Peyer's patch (tissue), 4 donors: Measurements from ENCODE around the gene CCM2. TPM values are rescaled to one million over a fixed set of nuclear protein-coding genes. Genes with fewer than 3 reads are reported as not detected.

ENCODE experiments used
- DNase-seq, 3 donors: peaks; one replicate each; pipeline ENCODE4 v3.0.0-alpha.2; 2017 to 2019
- H3K27ac ChIP-seq, 4 donors: fragments of 200-600 bp; sonication (generic); one replicate each; pipeline ENCODE4 v1.5.1; 2016 to 2019
- H3K27me3 ChIP-seq, 2 donors: fragments of 200-600 bp; sonication (generic); one replicate each; pipeline ENCODE4 v1.5.1; 2019
- H3K36me3 ChIP-seq, 3 donors: fragments of 200-600 bp; sonication (generic); one replicate each; pipeline ENCODE4 v1.5.1; 2016 to 2019
- H3K4me1 ChIP-seq, 4 donors: fragments of 200-600 bp; sonication (generic); one replicate each; pipeline ENCODE4 v1.5.1; 2016 to 2019
- H3K4me3 ChIP-seq, 4 donors: fragments of 200-600 bp; sonication (generic); 1 replicate in 3 of 4; 2 replicates in 1 of 4; pipeline ENCODE4 v1.5.1; 2016 to 2019; ENCODE audit warnings: mild to moderate bottlenecking in 1 of 4
- H3K9me3 ChIP-seq, 4 donors: fragments of 200-600 bp; sonication (generic); one replicate each; pipeline ENCODE4 v1.5.1; 2016 to 2019; ENCODE audit warnings: mild to moderate bottlenecking in 1 of 4
- POLR2A ChIP-seq, 2 donors: fragments of 450-650 bp; IDR thresholded peaks; one replicate each; pipeline ENCODE4 v1.5.1; 2017; ENCODE audit warnings: antibody characterized with exemption in 2 of 2, mild to moderate bottlenecking in 2 of 2, moderate library complexity in 2 of 2
- total RNA-seq, 4 donors: library from RNA; depleted of rRNA; stranded (reverse); fragments of >200 nt; gene quantifications; one replicate each; pipeline ENCODE4 v1.1.0, GENCODE V29; 2016
- TF ChIP-seq, protein P1 (sequence below), 6 experiments: fragments of 450-650 bp in 4 of 6; fragments of 200-600 bp in 2 of 6; sonication (generic) in 1 of 6; IDR thresholded peaks; one replicate each; pipeline ENCODE4 v1.5.1; 2017 to 2019; ENCODE audit warnings: antibody characterized with exemption in 6 of 6, mild to moderate bottlenecking in 3 of 6, moderate library complexity in 1 of 6

CCM2 gene
- total RNA-seq: 10 to 100 TPM; 23.3 to 49.5 (median 32.5) TPM

DNA sequence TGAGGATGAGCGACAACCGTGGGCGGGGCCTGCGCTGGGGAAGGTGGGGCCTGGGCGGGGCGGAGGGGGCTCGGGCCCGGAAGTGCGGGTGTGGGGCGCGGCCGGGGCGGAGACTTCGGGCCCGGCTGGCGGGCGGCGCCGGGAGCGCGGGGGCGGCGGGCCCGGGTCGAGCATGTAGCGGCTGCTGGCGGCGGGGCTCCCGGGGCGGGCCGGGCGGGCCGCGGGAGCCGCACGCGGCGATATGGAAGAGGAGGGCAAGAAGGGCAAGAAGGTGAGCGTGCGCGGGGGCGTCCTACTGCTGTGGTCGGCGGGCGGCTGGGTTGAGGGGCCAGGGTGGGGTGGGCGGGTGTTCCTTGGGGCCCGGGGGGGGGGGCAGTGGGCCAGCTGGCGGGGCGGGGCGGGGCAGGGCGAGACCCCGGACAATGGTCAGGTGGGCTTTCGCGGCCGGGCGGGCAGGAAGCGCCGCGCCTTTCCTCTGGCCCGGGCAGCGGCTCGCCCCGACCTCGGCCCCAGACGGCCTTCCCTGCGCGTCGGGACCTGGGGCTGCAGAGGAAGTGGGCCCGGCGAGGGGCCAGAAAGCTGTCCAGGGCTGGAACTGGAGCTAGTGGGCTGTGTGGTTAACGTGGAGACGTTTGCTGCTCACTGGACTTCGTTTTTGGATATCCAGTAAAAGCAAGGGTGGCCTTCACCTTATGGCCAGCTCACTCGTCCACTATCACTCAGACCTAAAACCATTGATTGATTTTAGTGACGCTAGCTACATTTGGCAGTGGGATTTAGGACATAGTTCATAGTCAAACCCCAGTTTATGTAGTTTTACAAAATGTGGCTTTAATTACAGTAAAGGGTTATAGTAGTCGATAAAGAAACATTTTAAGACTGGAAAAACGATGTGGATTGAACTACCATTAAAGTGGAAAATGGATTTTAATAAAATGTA lies at the start of gene CCM2:
Gene CCM2, plus strand, starts transcription at position 109 of the 940 bp plus-strand sequence. Its CDS starts 133 bp downstream, at position 242.
- TF ChIP-seq POLR2A (IDR thresholded peaks at IDR 0.05): peak in 1 of 2 donors; percentile 16
- TF ChIP-seq, protein P1, sequence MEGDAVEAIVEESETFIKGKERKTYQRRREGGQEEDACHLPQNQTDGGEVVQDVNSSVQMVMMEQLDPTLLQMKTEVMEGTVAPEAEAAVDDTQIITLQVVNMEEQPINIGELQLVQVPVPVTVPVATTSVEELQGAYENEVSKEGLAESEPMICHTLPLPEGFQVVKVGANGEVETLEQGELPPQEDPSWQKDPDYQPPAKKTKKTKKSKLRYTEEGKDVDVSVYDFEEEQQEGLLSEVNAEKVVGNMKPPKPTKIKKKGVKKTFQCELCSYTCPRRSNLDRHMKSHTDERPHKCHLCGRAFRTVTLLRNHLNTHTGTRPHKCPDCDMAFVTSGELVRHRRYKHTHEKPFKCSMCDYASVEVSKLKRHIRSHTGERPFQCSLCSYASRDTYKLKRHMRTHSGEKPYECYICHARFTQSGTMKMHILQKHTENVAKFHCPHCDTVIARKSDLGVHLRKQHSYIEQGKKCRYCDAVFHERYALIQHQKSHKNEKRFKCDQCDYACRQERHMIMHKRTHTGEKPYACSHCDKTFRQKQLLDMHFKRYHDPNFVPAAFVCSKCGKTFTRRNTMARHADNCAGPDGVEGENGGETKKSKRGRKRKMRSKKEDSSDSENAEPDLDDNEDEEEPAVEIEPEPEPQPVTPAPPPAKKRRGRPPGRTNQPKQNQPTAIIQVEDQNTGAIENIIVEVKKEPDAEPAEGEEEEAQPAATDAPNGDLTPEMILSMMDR (IDR thresholded peaks at IDR 0.05): no peak
- no peaks in the 10 kb centered on the region for H3K27me3 ChIP-seq
- H3K36me3 ChIP-seq: no peaks in the 10 kb centered on the region
- H3K4me1 ChIP-seq: peaks cover 0 to 26% (median 14%) of the 10 kb centered on the region in 4 donors
- peak in 2 of 3 donors; percentile 34 to 64 for DNase-seq
- H3K4me3 ChIP-seq: peak within 1 kb of the TSS; percentile 66 to 97 (median 70)
- no peaks in the 10 kb centered on the region for H3K9me3 ChIP-seq
- H3K27ac ChIP-seq: peak within 1 kb of the TSS; percentile 87 to 95 (median 93)

DNA sequence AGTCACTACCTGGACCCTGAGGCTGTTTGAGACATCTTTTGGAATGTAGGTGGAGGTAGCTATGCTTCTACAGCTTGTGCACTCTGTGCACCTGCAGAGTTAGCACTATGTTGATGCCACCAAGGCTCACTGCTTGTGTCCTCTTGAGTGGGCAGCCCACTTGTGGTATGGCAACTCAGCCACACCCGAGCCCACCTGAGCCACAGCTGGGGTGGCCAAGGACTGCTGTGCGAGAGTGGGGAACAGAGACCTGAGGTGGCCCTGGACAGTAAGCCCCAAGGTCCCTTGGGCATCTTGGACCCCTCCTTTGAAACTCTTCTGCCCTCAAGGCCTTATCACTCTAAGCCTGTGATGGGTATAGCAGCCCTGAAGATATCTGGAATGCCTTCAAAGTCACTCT lies 46.8 kb upstream of the CCM2 start:
- H3K9me3 ChIP-seq: no peaks in the 10 kb centered on the region
- DNase-seq: no peak
- no peak for TF ChIP-seq POLR2A (IDR thresholded peaks at IDR 0.05)
- TF ChIP-seq, protein P1 (IDR thresholded peaks at IDR 0.05): no peak

GRCh38 chr7:44955733-44956132 lies 44.3 kb upstream of the CCM2 start:
- DNase-seq: no peak
- no peak for TF ChIP-seq POLR2A (IDR thresholded peaks at IDR 0.05)
- TF ChIP-seq, protein P1 (IDR thresholded peaks at IDR 0.05): no peak
- H3K27me3 ChIP-seq: no peaks in the 10 kb centered on the region

More for the DNA sequence above, 46.8 kb upstream of the CCM2 start:
- no peaks in the 10 kb centered on the region for H3K27me3 ChIP-seq
- no peak overlapping the region for H3K27ac ChIP-seq
- H3K36me3 ChIP-seq: no peaks in the 10 kb centered on the region
- no peaks in the 10 kb centered on the region for H3K4me1 ChIP-seq
- H3K4me3 ChIP-seq: no peak overlapping the region

GRCh38 chr7:44956157-44956766 lies 43.7 kb upstream of the CCM2 start:
- TF ChIP-seq POLR2A (IDR thresholded peaks at IDR 0.05): no peak
- TF ChIP-seq, protein P1 (IDR thresholded peaks at IDR 0.05): no peak
- H3K27me3 ChIP-seq: no peaks in the 10 kb centered on the region
- H3K4me3 ChIP-seq: no peak overlapping the region
- H3K4me1 ChIP-seq: no peaks in the 10 kb centered on the region
- H3K27ac ChIP-seq: no peak overlapping the region
- DNase-seq: no peak
- H3K36me3 ChIP-seq: no peaks in the 10 kb centered on the region
- no peaks in the 10 kb centered on the region for H3K9me3 ChIP-seq

More at GRCh38 chr7:44955733-44956132, 44.3 kb upstream of the CCM2 start:
- no peak overlapping the region for H3K27ac ChIP-seq
- no peaks in the 10 kb centered on the region for H3K4me1 ChIP-seq
- no peak overlapping the region for H3K4me3 ChIP-seq
- no peaks in the 10 kb centered on the region for H3K36me3 ChIP-seq
- H3K9me3 ChIP-seq: no peaks in the 10 kb centered on the region

DNA sequence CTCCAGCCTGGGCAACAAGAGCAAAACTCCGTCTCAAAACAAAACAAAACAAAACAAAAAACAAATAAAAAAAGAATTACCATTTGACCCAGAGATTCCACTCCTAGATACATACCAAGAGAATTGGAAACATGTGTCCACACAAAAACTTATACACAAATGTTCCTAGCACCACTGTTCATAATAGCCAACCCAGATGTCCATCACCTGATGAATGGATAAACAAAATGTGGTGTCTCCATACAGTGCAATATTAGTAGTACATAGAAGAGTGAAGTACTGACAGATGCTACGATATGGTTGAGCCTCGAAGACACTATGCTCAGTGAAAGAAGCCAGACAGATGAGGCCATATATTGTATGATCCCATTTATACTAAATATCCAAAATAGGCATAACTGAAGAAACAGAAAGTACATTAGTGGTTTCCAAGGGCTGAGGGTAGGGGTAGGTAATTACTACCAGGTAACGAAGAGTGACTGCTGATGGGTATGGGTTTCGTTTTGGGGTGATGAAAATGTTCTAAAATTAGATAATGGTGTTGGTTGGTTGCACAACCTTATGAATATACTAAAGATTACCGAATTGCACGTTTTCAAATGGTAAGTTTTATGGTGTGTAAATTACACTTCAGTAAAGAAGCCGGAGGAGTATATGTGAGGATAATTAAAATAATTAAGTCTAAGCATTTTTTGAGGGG lies 41.2 kb upstream of the CCM2 start:
- H3K27ac ChIP-seq: no peak overlapping the region
- H3K36me3 ChIP-seq: no peaks in the 10 kb centered on the region
- peaks cover 0 to 11% (median 0%) of the 10 kb centered on the region in 4 donors for H3K4me1 ChIP-seq
- H3K9me3 ChIP-seq: no peaks in the 10 kb centered on the region
- H3K27me3 ChIP-seq: no peaks in the 10 kb centered on the region
- no peak overlapping the region for H3K4me3 ChIP-seq
- DNase-seq: no peak
- TF ChIP-seq POLR2A (IDR thresholded peaks at IDR 0.05): no peak
- TF ChIP-seq, protein P1 (IDR thresholded peaks at IDR 0.05): no peak
